Measurements from ENCODE around the gene TBC1D24.

DNA sequence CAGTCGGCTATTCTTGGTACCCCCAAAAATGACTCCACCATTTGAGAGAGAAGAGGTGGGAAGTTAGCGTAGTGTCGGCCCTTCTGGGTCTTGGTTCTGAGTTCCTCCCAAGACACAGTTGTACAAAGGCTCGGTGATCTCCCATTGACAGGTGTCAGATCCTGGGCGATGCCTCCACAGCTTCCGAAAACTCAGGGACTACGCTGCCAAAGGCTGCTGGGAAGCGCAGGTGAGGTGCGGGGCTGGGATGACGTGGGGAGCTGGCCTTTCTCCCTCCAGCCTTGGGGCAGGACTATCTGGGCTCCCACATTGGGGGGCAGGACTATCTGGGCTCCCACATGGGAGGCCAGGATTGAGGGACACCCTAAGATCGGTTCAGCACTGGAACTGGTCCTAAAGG lies 35.3 kb upstream of the TBC1D24 start:
- no peak for TF ChIP-seq POLR2A (IDR thresholded peaks at IDR 0.05; ENCODE audit: low read depth, low read length)
- TF ChIP-seq TAF1 (IDR thresholded peaks at IDR 0.05; ENCODE audit: low read depth, low read length), result no peak
- TF ChIP-seq POLR2AphosphoS5 (IDR thresholded peaks at IDR 0.05; ENCODE audit: low read depth, low read length), result no peak
- no peak for TF ChIP-seq POU2F2 (IDR thresholded peaks at IDR 0.05; ENCODE audit: low read depth, low read length)
- TF ChIP-seq SPI1 (IDR thresholded peaks at IDR 0.05; ENCODE audit: low read depth, low read length), result no peak
- TF ChIP-seq PAX5 (IDR thresholded peaks at IDR 0.05; ENCODE audit: insufficient read depth, low read length, severe bottlenecking), result no peak

All from GM12891 (cell line).